Middle frontal gyrus (tissue), 1 donor: ENCODE measurements around the gene WWOX.

Experiments
- DNase-seq: peaks from one replicate; pipeline ENCODE4 v3.0.0-alpha.2; 2015; ENCODE audit warnings: low spot score; ENCODE audit errors: extremely low spot score

WWOX gene

GRCh38 chr16:79159261-79160049 is 1060.0 kb downstream of the WWOX start:
- DNase-seq, result no peak

GRCh38 chr16:79162977-79163376 is 1063.5 kb downstream of the WWOX start:
- DNase-seq, result no peak

GRCh38 chr16:79163691-79164387 is 1064.4 kb downstream of the WWOX start:
- DNase-seq, result no peak

GRCh38 chr16:79164388-79164995 is 1065.0 kb downstream of the WWOX start:
- no peak for DNase-seq

- DNase-seq, result no peak
These were observed 1065.6 kb downstream of the WWOX start for GRCh38 chr16:79165079-79165478.

GRCh38 chr16:79165506-79165905 is 1066.1 kb downstream of the WWOX start:
- no peak for DNase-seq

- no peak for DNase-seq
These were observed 1068.4 kb downstream of the WWOX start for GRCh38 chr16:79167893-79168292.

GRCh38 chr16:79168321-79168720 is 1068.9 kb downstream of the WWOX start:
- no peak for DNase-seq

- DNase-seq, result no peak
These were observed 1069.8 kb downstream of the WWOX start for GRCh38 chr16:79169239-79169638.

GRCh38 chr16:79170555-79171246 is 1071.2 kb downstream of the WWOX start:
- no peak for DNase-seq

GRCh38 chr16:79171504-79171903 is 1072.0 kb downstream of the WWOX start:
- DNase-seq, result no peak

GRCh38 chr16:79171931-79172705 is 1072.7 kb downstream of the WWOX start:
- DNase-seq, result no peak

GRCh38 chr16:79172976-79173500 is 1073.6 kb downstream of the WWOX start:
- DNase-seq, result no peak

- DNase-seq, result no peak
These were observed 1074.5 kb downstream of the WWOX start for GRCh38 chr16:79173919-79174318.

GRCh38 chr16:79175286-79176057 is 1076.0 kb downstream of the WWOX start:
- DNase-seq, result no peak

GRCh38 chr16:79177018-79177417 is 1077.6 kb downstream of the WWOX start:
- no peak for DNase-seq

GRCh38 chr16:79181419-79181818 is 1082.0 kb downstream of the WWOX start:
- DNase-seq, result no peak

- no peak for DNase-seq
These were observed 1083.2 kb downstream of the WWOX start for GRCh38 chr16:79182616-79183015.

- no peak for DNase-seq
These were observed 1084.1 kb downstream of the WWOX start for GRCh38 chr16:79183571-79183970.

GRCh38 chr16:79184464-79185030 is 1085.1 kb downstream of the WWOX start:
- no peak for DNase-seq
